ENCODE data around the gene GRAMD4. TPM values are rescaled to one million over a fixed set of nuclear protein-coding genes. Genes with fewer than 3 reads are reported as not detected.

Gene GRAMD4
- total RNA-seq, 1 experiment from 2014 or later: 19.8 TPM

GRCh38 chr22:46699091-46699490 is 78.9 kb downstream of the GRAMD4 start:
- Histone ChIP-seq H3K56ac (ENCODE audit: insufficient read length, low read depth, low read length) (no peak overlapping the region), H4K5ac (ENCODE audit: insufficient read length, low read depth, low read length) (no peak overlapping the region), H3K23me2 (ENCODE audit: insufficient read length, low read depth, low read length, poor library complexity, severe bottlenecking) (no peaks in the 10 kb centered on the region), H3K4ac (ENCODE audit: low read depth, low read length) (no peak overlapping the region), H3K9ac (ENCODE audit: extremely low read depth, insufficient read length, low read length) (no peak overlapping the region), H2BK5ac (ENCODE audit: insufficient read length, low read length) (no peak overlapping the region), H3K79me2 (ENCODE audit: insufficient read depth, low read length) (no peaks in the 10 kb centered on the region), H3K27me3 (ENCODE audit: insufficient read depth, low read length) (no peaks in the 10 kb centered on the region), H2BK15ac (ENCODE audit: low read depth, low read length) (no peak overlapping the region), H2BK120ac (ENCODE audit: low read depth, low read length, poor library complexity, severe bottlenecking) (no peak overlapping the region), H4K8ac (replicated peaks; ENCODE audit: insufficient read length, low read depth, low read length) (no peak overlapping the region), H2AK5ac (ENCODE audit: insufficient read length, low read length) (no peak overlapping the region), H3K14ac (ENCODE audit: insufficient read depth, low read length) (no peak overlapping the region), H2BK20ac (ENCODE audit: low read depth, low read length, poor library complexity, severe bottlenecking) (no peak overlapping the region), H4K20me1 (ENCODE audit: control insufficient read depth, insufficient read depth, insufficient read length) (no peaks in the 10 kb centered on the region), H3K18ac (ENCODE audit: insufficient read length, low read depth, low read length) (no peak overlapping the region), H3K79me1 (ENCODE audit: insufficient read depth, low read depth, low read length, poor library complexity, severe bottlenecking) (no peaks in the 10 kb centered on the region), H3K4me1 (ENCODE audit: insufficient read depth, low read length) (no peaks in the 10 kb centered on the region), H3K27ac (ENCODE audit: insufficient read length, low read depth, low read length) (no peak overlapping the region), H3K9me3 (ENCODE audit: control insufficient read depth, low read depth, low read length) (no peaks in the 10 kb centered on the region), H2AFZ (ENCODE audit: low read length) (no peak overlapping the region), H3K4me2 (ENCODE audit: insufficient read depth, insufficient read length, low read length) (no peak overlapping the region), H3T11ph (ENCODE audit: low read length) (no peak overlapping the region), H4K91ac (ENCODE audit: insufficient read length, low read depth, low read length) (no peak overlapping the region), H3K23ac (ENCODE audit: insufficient read length, low read depth, low read length) (no peak overlapping the region), H2BK12ac (ENCODE audit: insufficient read length, low read depth, low read length) (no peak overlapping the region)
- Mint-ChIP-seq H3K27me3 (ENCODE audit: low read depth) (no peaks in the 10 kb centered on the region; the same call in 1 of the 2 replicates), H3K9me3 (no peaks in the 10 kb centered on the region), H3K4me3 (no peak overlapping the region), H3K27ac (peak overlapping the region in 2 of 3 experiments; percentile 9 to 53; a peak in 1 of 7 replicates), H3K4me1 (peaks cover 0 to 4% of the 10 kb centered on the region in 2 experiments; a peak in 2 of 4 replicates), H3K36me3 (ENCODE audit: insufficient read depth in 1 of 3, low read depth in 3 of 3) (peaks cover 15 to 55% (median 53%) of the 10 kb centered on the region in 3 experiments; a peak in 6 of 7 replicates)
- no peak for DNase-seq
- no CpG with 5 or more reads among the region's 17 CpGs for WGBS (ENCODE audit: extremely low coverage, insufficient read length, low lambda C conversion rate)
- TF ChIP-seq CTCF (conservative IDR thresholded peaks at IDR 0.05): no peak

Measured in H9 (cell line).